Karpas-422 (cell line): Measurements from ENCODE around the gene C11orf91. TPM values are rescaled to one million over a fixed set of nuclear protein-coding genes. Genes with fewer than 3 reads are reported as not detected.

Source experiments
- DNase-seq: peaks from one replicate; pipeline ENCODE4 v3.0.0-alpha.2; 2015
- H2AFZ ChIP-seq: fragments of 200-600 bp; sonication (generic); 2 replicates; pipeline ENCODE4 v1.6.1; 2014; ENCODE audit warnings: antibody characterized with exemption, low read length, mixed read lengths
- H3K27ac ChIP-seq: fragments of 200-600 bp; sonication (generic); 2 replicates; pipeline ENCODE4 v1.5.1; 2014; ENCODE audit warnings: mild to moderate bottlenecking, low read length, moderate library complexity
- H3K27me3 ChIP-seq: fragments of 200-600 bp; sonication (generic); 2 replicates; pipeline ENCODE4 v1.6.1; 2014; ENCODE audit warnings: low read length, mixed read lengths
- H3K36me3 ChIP-seq: fragments of 200-600 bp; sonication (generic); 2 replicates; pipeline ENCODE4 v1.6.1; 2014; ENCODE audit warnings: low read length, mixed read lengths; ENCODE audit not compliant: insufficient read depth
- H3K4me1 ChIP-seq: fragments of 200-600 bp; sonication (generic); 2 replicates; pipeline ENCODE4 v1.6.1; 2014; ENCODE audit warnings: mild to moderate bottlenecking, low read length, mixed read lengths
- H3K4me2 ChIP-seq: fragments of 200-600 bp; sonication (generic); 2 replicates; pipeline ENCODE4 v1.6.1; 2014; ENCODE audit warnings: low read length, low read depth, mild to moderate bottlenecking; ENCODE audit not compliant: poor library complexity, severe bottlenecking
- H3K4me3 ChIP-seq: fragments of 200-600 bp; sonication (generic); 2 replicates; pipeline ENCODE4 v1.5.1; 2014; ENCODE audit warnings: mild to moderate bottlenecking, antibody characterized with exemption, low read length, mixed read lengths
- H3K79me2 ChIP-seq: fragments of 200-600 bp; sonication (generic); 2 replicates; pipeline ENCODE4 v1.6.1; 2014; ENCODE audit warnings: mild to moderate bottlenecking, low read length, mixed read lengths
- H3K9ac ChIP-seq: fragments of 200-600 bp; sonication (generic); 2 replicates; pipeline ENCODE4 v1.6.0; 2014; ENCODE audit warnings: low read length
- H3K9me2 ChIP-seq: fragments of 200-600 bp; sonication (generic), shearing (Covaris generic); replicated peaks from 2 replicates; pipeline ENCODE4 v1.6.0; 2014; ENCODE audit warnings: mild to moderate bottlenecking, low read length, moderate library complexity; ENCODE audit not compliant: insufficient read depth
- H3K9me3 ChIP-seq: fragments of 300-700, 200-600 bp; sonication (generic); 2 replicates; pipeline ENCODE4 v1.6.1; 2014; ENCODE audit warnings: low read length, mixed read lengths
- H4K20me1 ChIP-seq: fragments of 200-600 bp; sonication (generic); 2 replicates; pipeline ENCODE4 v1.6.1; 2014; ENCODE audit warnings: mild to moderate bottlenecking, antibody characterized with exemption, low read length, low read depth; ENCODE audit not compliant: insufficient read depth
- total RNA-seq: library from RNA; depleted of rRNA; stranded (reverse); fragments of >200 nt; shearing (Covaris generic); gene quantifications from 2 replicates; pipeline ENCODE4 v1.2.3, GENCODE V29; 2014; ENCODE audit warnings: low replicate concordance

C11orf91 gene
- total RNA-seq, 1 experiment from 2014 or later = not detected

DNA sequence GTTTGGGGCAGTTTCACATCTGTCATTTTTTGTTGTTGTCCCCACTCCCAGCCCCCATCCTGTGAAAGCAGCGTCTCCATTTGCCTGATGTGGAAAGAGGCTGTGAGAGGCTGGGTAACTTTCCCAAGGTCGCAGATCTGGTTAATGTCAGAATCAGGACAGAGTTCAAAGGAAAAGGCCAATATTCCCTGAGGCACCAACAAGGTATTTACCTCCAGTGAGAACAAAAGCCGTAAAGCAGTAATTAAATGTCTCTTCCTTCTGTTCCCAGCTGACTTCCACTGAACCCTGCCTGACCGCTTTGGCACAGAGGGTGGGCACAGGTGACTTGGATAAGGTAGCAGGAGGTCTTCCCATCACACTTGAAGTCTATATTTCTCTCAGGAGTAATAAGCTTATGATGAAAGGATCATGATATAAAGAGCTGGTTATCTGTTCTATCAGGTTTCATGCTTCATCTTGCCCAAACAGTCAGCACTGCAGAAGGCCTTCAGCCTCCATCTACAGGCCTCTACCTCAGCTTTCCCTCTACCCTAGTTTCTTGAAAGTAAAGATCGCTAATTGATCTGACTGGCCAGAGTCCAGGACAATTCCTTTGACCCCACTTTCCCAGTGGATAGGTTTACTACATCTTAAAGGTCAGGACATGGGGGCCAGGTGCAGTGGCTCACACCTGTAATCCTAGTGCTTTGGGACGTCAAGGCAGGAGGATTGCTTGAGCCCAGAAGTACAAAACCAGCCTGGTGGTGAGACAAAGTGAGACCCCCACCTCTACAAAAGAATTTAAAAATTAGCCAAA, 9.4 kb downstream of the C11orf91 start:
- Histone ChIP-seq H3K79me2 (no peaks in the 10 kb centered on the region), H3K36me3 (no peaks in the 10 kb centered on the region), H3K9me2 (no peaks in the 10 kb centered on the region), H3K4me2 (no peak overlapping the region), H3K4me3 (no peak overlapping the region), H3K9ac (no peak overlapping the region), H2AFZ (no peak overlapping the region), H3K27me3 (no peaks in the 10 kb centered on the region), H4K20me1 (no peaks in the 10 kb centered on the region), H3K4me1 (no peaks in the 10 kb centered on the region), H3K27ac (no peak overlapping the region), H3K9me3 (no peaks in the 10 kb centered on the region)
- DNase-seq = no peak

DNA sequence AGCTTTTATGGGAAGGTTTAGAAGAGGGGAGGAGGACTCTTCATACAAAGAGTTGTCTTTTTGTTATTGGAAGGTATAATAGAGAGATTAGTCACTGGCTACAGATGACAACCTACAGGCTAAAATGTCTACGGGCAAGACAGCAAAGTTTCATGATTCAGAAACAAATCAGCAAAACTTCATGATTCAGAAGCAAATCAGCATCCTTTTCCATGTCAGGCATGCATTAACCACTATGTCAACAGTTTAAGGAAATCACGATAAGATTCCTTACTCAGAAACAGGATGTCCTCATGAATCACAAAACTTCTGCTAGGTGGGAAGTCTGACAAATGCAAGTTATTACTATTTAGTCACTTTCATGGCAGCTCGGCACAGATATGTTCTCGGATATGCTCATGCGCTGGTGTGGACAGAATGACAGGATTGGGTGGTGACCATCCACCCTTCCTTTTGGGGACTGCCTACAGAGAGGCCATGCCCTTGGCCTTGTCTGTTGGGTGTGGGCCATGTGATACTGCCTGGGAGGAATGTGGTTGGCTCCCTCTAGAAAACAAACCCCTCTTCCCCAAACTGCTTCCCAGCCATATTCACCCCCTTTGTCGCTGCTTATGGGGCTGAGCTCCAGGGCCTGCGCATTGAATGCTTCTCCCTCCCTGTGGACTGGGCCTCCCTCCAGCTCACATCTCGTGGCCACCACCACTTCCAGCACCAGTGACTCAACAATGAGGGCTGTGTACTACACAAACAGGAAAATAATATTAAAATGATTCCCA, 10.1 kb downstream of the C11orf91 start:
- Histone ChIP-seq H3K9ac (no peak overlapping the region), H3K4me2 (no peak overlapping the region), H2AFZ (no peak overlapping the region), H3K9me3 (no peaks in the 10 kb centered on the region), H3K27me3 (no peaks in the 10 kb centered on the region), H3K4me3 (no peak overlapping the region), H3K36me3 (no peaks in the 10 kb centered on the region), H3K27ac (no peak overlapping the region), H3K9me2 (no peaks in the 10 kb centered on the region), H3K79me2 (no peaks in the 10 kb centered on the region), H3K4me1 (no peaks in the 10 kb centered on the region), H4K20me1 (no peaks in the 10 kb centered on the region)
- no peak for DNase-seq

DNA sequence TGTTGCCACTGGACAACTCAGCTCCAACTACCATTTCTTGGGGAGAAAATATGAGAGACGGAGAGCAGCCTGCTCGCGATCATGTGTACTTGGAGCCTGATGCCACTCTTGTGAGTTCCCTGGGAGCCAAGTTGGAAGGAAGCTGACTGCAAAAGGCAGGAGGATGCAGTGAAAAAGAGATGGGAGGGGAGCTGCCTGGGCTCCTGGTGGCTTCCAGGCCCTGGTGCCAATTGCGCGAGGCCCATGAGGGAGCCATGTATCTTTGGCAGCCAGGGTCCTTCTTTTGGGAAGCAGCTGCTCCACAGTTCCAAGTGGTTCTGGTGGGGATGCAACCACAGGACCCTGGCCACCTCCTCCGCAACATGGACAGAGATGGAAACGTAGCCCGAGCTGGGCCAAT, 11.1 kb downstream of the C11orf91 start:
- Histone ChIP-seq H3K9me3 (no peaks in the 10 kb centered on the region), H3K27ac (no peak overlapping the region), H3K4me3 (no peak overlapping the region), H4K20me1 (no peaks in the 10 kb centered on the region), H3K27me3 (no peaks in the 10 kb centered on the region), H3K79me2 (no peaks in the 10 kb centered on the region), H3K4me2 (no peak overlapping the region), H3K4me1 (no peaks in the 10 kb centered on the region), H3K9ac (no peak overlapping the region), H3K9me2 (no peaks in the 10 kb centered on the region), H3K36me3 (no peaks in the 10 kb centered on the region), H2AFZ (no peak overlapping the region)
- no peak for DNase-seq

DNA sequence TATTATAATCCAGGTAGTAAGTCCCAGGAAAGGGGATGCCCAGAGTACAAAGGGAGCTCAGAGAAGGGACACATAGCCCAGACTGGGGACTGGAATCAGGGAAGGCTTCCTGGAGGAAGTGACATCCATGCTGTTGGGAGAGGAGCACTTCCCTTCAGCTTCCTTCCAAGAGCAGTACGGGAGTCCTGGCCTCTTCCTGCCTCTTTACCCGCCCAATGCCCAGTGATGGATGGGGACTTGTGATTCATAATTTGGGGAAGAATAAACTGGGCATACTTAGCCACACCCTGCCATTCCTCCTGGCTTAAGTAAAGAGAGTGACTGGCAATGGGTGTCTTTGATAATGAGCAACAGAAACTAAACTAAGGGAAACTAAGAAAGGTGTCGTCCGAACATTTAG, 11.5 kb downstream of the C11orf91 start:
- Histone ChIP-seq H3K4me2 (no peak overlapping the region), H3K9me3 (no peaks in the 10 kb centered on the region), H3K4me1 (no peaks in the 10 kb centered on the region), H3K4me3 (no peak overlapping the region), H4K20me1 (no peaks in the 10 kb centered on the region), H3K9ac (no peak overlapping the region), H3K27ac (no peak overlapping the region), H3K79me2 (no peaks in the 10 kb centered on the region), H3K27me3 (no peaks in the 10 kb centered on the region), H3K9me2 (no peaks in the 10 kb centered on the region), H3K36me3 (no peaks in the 10 kb centered on the region), H2AFZ (no peak overlapping the region)
- no peak for DNase-seq

DNA sequence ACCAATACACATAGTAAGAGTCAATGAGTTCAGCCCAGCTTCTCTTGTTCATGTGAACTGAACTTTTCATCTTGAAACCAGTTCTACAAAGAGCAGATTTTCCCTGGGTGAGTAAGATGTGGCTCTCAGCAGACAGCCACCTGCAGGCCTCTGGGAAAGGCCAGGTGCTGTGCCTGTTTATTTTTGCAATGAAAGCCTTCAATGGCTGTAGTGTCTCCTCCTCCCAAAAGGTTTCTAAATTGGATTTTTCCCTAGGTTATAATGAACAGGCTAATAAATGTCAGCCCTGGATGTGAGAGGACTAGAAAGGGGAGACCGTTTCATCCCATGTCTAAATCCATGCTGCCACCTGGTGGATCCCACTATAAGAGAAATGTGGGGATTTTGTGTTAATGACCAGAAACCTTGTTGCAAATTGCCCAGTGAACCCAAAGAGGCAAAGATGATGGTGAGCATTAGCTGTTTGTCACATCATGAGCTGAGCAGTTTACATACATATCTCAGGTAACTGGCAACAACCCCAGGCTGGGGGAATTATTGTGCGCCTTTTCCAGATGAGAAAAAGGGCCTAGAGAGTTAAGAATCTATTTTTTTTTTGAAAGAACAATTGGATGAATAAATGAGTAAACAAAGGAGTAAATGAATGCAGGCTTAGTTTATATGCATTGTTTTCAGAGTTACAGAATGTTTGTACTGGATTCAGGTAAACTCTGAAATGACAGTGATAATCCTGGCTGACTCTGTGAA, 12.7 kb downstream of the C11orf91 start:
- Histone ChIP-seq H3K36me3 (no peaks in the 10 kb centered on the region), H3K9me3 (no peaks in the 10 kb centered on the region), H3K9me2 (no peaks in the 10 kb centered on the region), H3K4me1 (no peaks in the 10 kb centered on the region), H3K9ac (no peak overlapping the region), H3K27me3 (no peaks in the 10 kb centered on the region), H4K20me1 (no peaks in the 10 kb centered on the region), H3K27ac (no peak overlapping the region), H3K79me2 (no peaks in the 10 kb centered on the region), H3K4me3 (no peak overlapping the region), H2AFZ (no peak overlapping the region), H3K4me2 (no peak overlapping the region)
- peak; percentile 75 for DNase-seq

DNA sequence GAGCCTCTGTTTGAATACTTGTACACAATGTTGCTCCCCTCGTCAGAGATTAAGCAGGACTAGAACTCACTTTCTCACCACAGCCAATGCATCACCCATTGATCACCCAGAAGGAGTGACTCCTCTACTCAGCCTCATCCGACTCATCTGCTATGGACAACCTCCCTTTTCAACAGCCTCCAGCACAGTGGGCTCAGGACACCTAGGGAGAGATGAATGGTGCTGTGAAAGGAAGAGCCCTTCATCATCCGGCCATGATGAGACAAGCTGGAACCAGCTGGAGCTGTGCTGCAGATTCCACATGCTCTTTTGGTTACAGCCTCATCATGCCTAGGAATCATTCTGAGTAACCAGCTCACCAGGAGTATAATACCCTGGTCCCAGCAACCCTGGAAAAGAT, 15.5 kb downstream of the C11orf91 start:
- Histone ChIP-seq H3K9me2 (no peaks in the 10 kb centered on the region), H3K27me3 (no peaks in the 10 kb centered on the region), H3K79me2 (no peaks in the 10 kb centered on the region), H3K27ac (no peak overlapping the region), H2AFZ (no peak overlapping the region), H4K20me1 (no peaks in the 10 kb centered on the region), H3K4me3 (no peak overlapping the region), H3K4me2 (no peak overlapping the region), H3K9ac (no peak overlapping the region), H3K9me3 (no peaks in the 10 kb centered on the region), H3K4me1 (no peaks in the 10 kb centered on the region), H3K36me3 (no peaks in the 10 kb centered on the region)
- no peak for DNase-seq

DNA sequence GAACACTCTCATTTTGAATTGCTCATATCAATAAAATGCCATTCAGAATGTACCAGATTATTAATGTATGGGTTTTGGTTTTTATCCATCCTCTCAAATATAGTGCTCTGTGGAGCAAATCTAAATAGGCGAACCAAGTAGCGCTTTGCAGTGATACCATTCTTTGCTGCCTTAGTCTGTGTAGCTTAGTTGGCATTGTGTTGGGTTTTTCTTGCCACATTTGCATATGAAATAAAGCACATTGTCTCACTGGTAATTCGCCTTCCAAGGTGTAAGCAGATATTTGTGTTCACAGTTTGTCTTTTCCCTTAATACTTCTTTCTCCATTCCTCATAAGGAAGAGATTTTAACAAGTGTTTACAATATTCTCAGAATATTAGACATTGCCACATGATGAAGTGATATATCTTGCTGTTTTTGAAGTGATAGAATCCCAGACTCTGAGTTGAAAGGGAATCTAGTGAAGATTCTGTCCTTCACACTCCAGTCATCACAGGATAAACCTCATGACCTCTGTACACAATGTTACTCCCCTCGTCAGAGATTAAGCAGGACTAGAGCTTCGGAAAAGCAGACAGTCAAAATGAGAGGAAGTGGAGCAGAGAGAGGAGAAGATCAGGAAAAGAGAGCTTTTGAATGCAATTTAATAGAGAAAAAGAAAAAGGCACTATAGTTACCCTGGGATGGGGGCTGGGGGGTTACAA, 16.5 kb downstream of the C11orf91 start:
- Histone ChIP-seq H3K9me2 (no peaks in the 10 kb centered on the region), H3K9me3 (no peaks in the 10 kb centered on the region), H3K4me2 (no peak overlapping the region), H2AFZ (no peak overlapping the region), H4K20me1 (no peaks in the 10 kb centered on the region), H3K4me3 (no peak overlapping the region), H3K27me3 (no peaks in the 10 kb centered on the region), H3K9ac (no peak overlapping the region), H3K4me1 (no peaks in the 10 kb centered on the region), H3K36me3 (no peaks in the 10 kb centered on the region), H3K27ac (no peak overlapping the region), H3K79me2 (no peaks in the 10 kb centered on the region)
- DNase-seq = no peak
